Chondrocyte (in vitro differentiated cells): ENCODE data around the gene ANKRD39. TPM values are rescaled to one million over a fixed set of nuclear protein-coding genes. Genes with fewer than 3 reads are reported as not detected.
"Not testable (repeated sequence)": the region's sequence is repeated elsewhere in the genome, so short reads cannot be mapped to it uniquely, and the experiment has no call there.

ENCODE experiments used
- DNase-seq: peaks from one replicate; pipeline ENCODE4 v3.0.0; 2021; ENCODE audit warnings: mixed read lengths, low spot score
- H3K27ac Mint-ChIP-seq: one replicate; pipeline ENCODE4 v1.8.0; 2021; ENCODE audit warnings: mild to moderate bottlenecking, moderate library complexity, mixed read lengths; ENCODE audit not compliant: unreplicated experiment
- H3K27me3 Mint-ChIP-seq: 2 replicates; pipeline ENCODE4 v1.8.0; 2021; ENCODE audit warnings: low read depth, mixed read lengths
- H3K36me3 Mint-ChIP-seq: 2 replicates; pipeline ENCODE4 v1.8.0; 2021; ENCODE audit warnings: low read depth, mixed read lengths
- H3K4me1 Mint-ChIP-seq: 2 replicates; pipeline ENCODE4 v1.8.0; 2021; ENCODE audit warnings: low read depth, mild to moderate bottlenecking, mixed read lengths
- H3K4me3 Mint-ChIP-seq: one replicate; pipeline ENCODE4 v1.8.0; 2021; ENCODE audit warnings: mild to moderate bottlenecking, moderate library complexity, mixed read lengths; ENCODE audit not compliant: unreplicated experiment
- H3K9me3 Mint-ChIP-seq: 2 replicates; pipeline ENCODE4 v1.8.0; 2021; ENCODE audit warnings: low read depth, mixed read lengths
- total RNA-seq: library from RNA; stranded (reverse); gene quantifications from 3 replicates; pipeline ENCODE4 v1.2.1, GENCODE V29; 2021
- TF ChIP-seq, protein P1 (sequence below): fragments of 200-600 bp; sonication (generic); IDR thresholded peaks from 2 replicates; pipeline ENCODE4 v1.5.0; 2021; ENCODE audit warnings: antibody characterized with exemption, mild to moderate bottlenecking, moderate library complexity

ANKRD39 gene
- total RNA-seq, 1 donor from 2014 or later = 7.9 TPM

DNA sequence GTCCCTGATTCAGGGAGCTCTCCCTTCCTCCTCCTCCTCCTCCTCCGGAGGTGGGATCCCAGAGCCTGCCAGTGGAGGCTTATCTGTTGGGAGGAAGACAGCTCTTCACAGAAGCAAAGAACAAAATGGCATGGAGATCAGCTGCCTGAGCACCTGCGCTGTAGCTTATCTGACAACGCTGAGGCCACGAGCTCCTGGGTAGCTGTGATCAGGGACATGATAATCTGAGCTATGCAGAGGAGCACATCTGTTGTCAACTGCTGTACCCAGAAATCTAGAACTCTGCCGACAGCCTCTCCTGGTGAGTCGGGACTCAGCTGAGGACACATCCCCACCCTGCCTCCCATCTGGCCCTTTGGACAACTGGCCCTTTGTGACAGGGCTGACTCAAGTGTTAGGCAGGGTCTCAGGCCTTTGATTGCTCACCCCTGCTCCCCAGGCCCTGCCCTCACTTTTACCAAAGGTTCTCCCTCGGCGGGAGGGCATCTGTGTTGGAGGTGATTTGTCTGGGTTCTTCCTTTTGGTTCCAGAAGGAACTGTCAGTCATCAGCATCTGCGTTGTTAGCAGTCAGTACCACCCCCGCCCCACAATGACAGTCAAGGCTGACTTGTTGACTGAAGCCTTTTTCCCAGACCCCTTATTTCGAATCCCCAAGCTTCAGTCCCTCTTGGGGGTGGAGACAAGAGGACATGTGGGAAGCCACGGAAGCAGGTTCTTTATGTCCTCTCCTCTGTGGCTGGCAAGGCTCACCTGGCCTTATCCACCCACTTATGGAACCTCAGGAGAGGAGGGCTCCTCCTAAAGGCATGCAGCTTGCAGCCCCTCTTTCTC lies 47.6 kb downstream of the ANKRD39 start:
- Mint-ChIP-seq H3K4me3 (no peak overlapping the region), H3K36me3 (peaks cover 5% of the 10 kb centered on the region), H3K9me3 (no peaks in the 10 kb centered on the region), H3K27me3 (no peaks in the 10 kb centered on the region), H3K4me1 (peaks cover 7% of the 10 kb centered on the region), H3K27ac (no peak overlapping the region)
- TF ChIP-seq, protein P1, sequence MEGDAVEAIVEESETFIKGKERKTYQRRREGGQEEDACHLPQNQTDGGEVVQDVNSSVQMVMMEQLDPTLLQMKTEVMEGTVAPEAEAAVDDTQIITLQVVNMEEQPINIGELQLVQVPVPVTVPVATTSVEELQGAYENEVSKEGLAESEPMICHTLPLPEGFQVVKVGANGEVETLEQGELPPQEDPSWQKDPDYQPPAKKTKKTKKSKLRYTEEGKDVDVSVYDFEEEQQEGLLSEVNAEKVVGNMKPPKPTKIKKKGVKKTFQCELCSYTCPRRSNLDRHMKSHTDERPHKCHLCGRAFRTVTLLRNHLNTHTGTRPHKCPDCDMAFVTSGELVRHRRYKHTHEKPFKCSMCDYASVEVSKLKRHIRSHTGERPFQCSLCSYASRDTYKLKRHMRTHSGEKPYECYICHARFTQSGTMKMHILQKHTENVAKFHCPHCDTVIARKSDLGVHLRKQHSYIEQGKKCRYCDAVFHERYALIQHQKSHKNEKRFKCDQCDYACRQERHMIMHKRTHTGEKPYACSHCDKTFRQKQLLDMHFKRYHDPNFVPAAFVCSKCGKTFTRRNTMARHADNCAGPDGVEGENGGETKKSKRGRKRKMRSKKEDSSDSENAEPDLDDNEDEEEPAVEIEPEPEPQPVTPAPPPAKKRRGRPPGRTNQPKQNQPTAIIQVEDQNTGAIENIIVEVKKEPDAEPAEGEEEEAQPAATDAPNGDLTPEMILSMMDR = no peak
- DNase-seq = no peak

DNA sequence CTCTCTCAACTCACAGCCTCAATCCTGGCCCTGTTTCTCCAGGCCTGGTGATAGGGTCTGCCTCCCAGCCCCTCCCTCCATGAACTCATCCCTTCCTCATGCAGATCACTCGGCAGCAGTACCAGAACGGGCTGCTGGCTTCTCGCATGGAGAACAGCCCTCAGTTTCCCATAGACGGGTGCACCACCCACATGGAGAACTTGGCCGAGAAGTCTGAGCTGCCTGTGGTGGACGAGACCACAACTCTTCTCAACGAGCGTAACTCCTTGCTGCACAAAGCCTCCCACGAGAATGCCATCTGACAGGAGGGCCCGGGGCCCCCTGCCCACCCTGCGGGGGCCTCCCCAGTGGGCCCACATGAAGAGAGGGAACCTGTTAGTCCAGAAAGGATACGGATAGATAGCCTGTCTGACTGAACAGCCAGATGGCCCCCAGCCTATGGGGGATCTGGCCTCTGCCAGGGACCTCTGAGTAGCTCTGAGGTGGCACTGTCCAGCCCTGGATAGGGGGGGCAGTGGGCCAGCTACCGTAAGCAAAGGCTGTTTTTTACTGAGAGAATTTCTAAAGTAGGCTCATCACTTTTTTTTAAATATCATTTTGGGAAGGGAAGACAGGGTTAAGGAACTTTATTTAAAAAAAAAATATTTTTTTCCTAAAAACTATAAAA lies 48.5 kb downstream of the ANKRD39 start:
- TF ChIP-seq, protein P1 = no peak
- Mint-ChIP-seq H3K27ac (no peak overlapping the region), H3K4me3 (no peak overlapping the region), H3K4me1 (peaks cover 3% of the 10 kb centered on the region), H3K27me3 (no peaks in the 10 kb centered on the region), H3K9me3 (no peaks in the 10 kb centered on the region), H3K36me3 (peaks cover 5% of the 10 kb centered on the region)
- no peak for DNase-seq

DNA sequence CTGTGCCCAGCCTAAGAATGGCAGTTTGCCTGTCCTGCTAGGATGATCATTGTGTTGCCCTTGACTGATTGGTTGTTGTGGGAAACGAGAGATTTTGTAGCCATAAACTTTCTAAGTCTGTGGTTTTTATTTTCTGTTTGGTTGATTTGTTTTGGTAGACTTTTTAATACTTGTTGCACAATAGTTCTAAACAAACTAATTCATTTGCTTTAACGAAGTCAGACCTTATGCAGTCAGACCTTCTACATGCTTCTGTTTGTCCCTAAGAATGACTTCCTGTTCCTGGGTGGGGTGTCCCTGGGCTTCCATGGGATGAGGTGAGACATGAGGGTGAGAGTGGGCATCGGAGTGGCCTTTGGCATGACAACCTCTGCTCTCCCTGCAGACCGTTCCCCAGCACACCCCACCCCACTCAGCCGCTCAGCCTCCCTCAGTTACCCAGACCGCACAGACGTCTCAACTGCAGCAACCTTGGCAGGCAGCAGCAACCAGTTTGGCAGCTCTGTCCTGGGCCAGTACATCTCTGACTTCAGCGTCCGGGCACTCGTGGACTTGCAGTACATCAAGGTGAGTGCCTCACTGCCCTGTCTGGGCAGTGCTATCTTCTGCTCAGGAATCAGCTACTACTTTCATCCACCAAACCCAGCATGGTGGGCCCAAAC lies 49.5 kb downstream of the ANKRD39 start:
- TF ChIP-seq, protein P1 = no peak
- Mint-ChIP-seq H3K4me3 (no peak overlapping the region), H3K9me3 (no peaks in the 10 kb centered on the region), H3K36me3 (peaks cover 5% of the 10 kb centered on the region), H3K4me1 (peaks cover 3% of the 10 kb centered on the region), H3K27me3 (no peaks in the 10 kb centered on the region), H3K27ac (no peak overlapping the region)
- no peak for DNase-seq

DNA sequence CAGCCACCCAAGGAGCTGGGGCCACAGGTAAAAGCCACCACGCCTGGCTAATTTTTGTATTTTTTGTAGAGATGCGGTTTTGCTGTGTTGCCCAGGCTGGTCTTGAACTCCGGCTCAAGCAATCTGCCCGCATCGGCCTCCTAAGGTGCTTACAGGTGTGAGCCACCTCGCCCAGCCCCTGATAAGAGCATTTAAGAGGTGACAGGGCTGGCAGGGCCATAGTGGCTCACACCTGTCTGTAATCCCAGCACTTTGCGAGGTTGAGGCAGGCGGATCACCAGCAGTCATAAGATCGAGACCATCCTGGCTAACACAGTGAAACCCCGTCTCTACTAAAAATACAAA lies 50.7 kb downstream of the ANKRD39 start:
- TF ChIP-seq, protein P1 = no peak
- Mint-ChIP-seq H3K27ac (no peak overlapping the region), H3K4me1 (peaks cover 3% of the 10 kb centered on the region), H3K4me3 (no peak overlapping the region), H3K9me3 (no peaks in the 10 kb centered on the region), H3K27me3 (no peaks in the 10 kb centered on the region), H3K36me3 (peaks cover 5% of the 10 kb centered on the region)
- DNase-seq = no peak

DNA sequence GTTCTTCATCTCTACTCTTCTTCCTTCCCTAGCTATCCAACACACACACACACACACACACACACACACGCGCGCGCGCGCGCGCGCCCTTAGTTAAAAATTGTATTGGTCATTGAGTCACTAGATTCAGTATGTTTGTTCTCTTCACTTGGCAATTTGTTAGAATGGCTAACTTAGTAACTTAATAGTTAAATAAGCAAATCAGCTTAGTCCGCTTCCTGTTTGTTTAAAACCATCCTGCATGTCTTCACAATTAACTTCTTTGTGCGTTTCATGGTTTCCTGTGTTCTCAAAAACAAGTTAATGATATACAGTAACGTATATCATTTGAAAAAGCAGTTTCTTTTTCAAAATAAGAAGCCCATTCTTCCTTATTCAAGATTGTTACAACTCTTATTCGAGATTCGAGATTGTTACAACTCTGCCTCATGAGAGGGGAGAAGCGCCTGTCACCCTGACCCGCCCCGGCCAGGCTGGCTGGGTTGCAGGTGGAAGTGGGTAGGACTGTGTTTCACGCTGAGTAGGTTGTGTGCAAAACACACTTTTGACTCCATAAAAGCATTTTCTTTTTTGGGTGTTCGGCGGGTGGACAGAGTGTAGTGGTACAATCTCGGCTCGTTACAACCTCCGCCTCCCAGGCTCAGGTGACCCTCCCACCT lies 51.2 kb downstream of the ANKRD39 start:
- H3K4me3 Mint-ChIP-seq = no peak overlapping the region
- H3K27me3 Mint-ChIP-seq = no peaks in the 10 kb centered on the region
- DNase-seq = peak; percentile 66
- H3K9me3 Mint-ChIP-seq = no peaks in the 10 kb centered on the region
- TF ChIP-seq, protein P1 = no peak
- no peaks in the 10 kb centered on the region for H3K4me1 Mint-ChIP-seq
- peaks cover 5% of the 10 kb centered on the region for H3K36me3 Mint-ChIP-seq
- H3K27ac Mint-ChIP-seq = no peak overlapping the region

DNA sequence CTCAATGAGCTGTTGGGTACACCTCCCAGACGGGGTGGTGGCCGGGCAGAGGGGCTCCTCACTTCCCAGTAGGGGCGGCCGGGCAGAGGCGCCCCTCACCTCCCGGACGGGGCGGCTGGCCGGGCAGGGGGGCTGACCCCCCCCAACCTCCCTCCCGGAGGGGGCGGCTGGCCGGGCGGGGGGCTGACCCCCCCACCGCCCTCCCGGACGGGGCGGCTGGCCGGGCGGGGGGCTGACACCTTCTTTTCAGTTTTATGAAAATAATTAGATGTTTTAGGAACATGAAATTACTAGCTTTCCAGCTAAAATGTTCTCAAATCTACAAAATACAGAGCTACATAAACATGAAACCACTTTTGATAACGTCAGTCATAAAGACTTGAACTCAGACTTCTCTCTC lies 51.9 kb downstream of the ANKRD39 start:
- H3K27me3 Mint-ChIP-seq, H3K36me3 Mint-ChIP-seq, H3K9me3 Mint-ChIP-seq, H3K27ac Mint-ChIP-seq, H3K4me3 Mint-ChIP-seq, DNase-seq, H3K4me1 Mint-ChIP-seq: not testable (repeated sequence)
